ENCODE results near the gene PAK6. TPM values are rescaled to one million over a fixed set of nuclear protein-coding genes. Genes with fewer than 3 reads are reported as not detected.

PAK6 gene
- total RNA-seq, 1 donor from 2014 or later = 0.27 TPM

- no peaks in the 10 kb centered on the region for H3K9me3 Mint-ChIP-seq
- H3K36me3 Mint-ChIP-seq (ENCODE audit: low read depth) = peaks cover 17% of the 10 kb centered on the region
These were observed 47.9 kb downstream of the PAK6 start for GRCh38 chr15:40286794-40287193.

GRCh38 chr15:40287505-40287904 lies 48.6 kb downstream of the PAK6 start:
- no peaks in the 10 kb centered on the region for H3K4me1 Mint-ChIP-seq (ENCODE audit: low read depth)
- H3K9me3 Mint-ChIP-seq = no peaks in the 10 kb centered on the region
- peaks cover 7% of the 10 kb centered on the region for H3K27me3 Mint-ChIP-seq (ENCODE audit: low read depth)
- DNase-seq (ENCODE audit: low spot score) = no peak
- H3K27ac Mint-ChIP-seq = no peak overlapping the region
- intact Hi-C loops (cut with micrococcal nuclease) = no loop called here
- H3K36me3 Mint-ChIP-seq (ENCODE audit: low read depth) = peaks cover 17% of the 10 kb centered on the region
- no peak overlapping the region for H3K4me3 Mint-ChIP-seq (ENCODE audit: low read depth)

More at GRCh38 chr15:40286794-40287193, 47.9 kb downstream of the PAK6 start:
- intact Hi-C loops (cut with micrococcal nuclease) = no loop called here
- no peaks in the 10 kb centered on the region for H3K4me1 Mint-ChIP-seq (ENCODE audit: low read depth)
- no peak overlapping the region for H3K4me3 Mint-ChIP-seq (ENCODE audit: low read depth)
- no peak for DNase-seq (ENCODE audit: low spot score)
- H3K27me3 Mint-ChIP-seq (ENCODE audit: low read depth) = peaks cover 7% of the 10 kb centered on the region
- H3K27ac Mint-ChIP-seq = no peak overlapping the region

GRCh38 chr15:40287968-40288367 lies 49.1 kb downstream of the PAK6 start:
- H3K4me1 Mint-ChIP-seq (ENCODE audit: low read depth) = no peaks in the 10 kb centered on the region
- no peak for DNase-seq (ENCODE audit: low spot score)
- H3K9me3 Mint-ChIP-seq = no peaks in the 10 kb centered on the region
- H3K36me3 Mint-ChIP-seq (ENCODE audit: low read depth) = peaks cover 17% of the 10 kb centered on the region
- H3K4me3 Mint-ChIP-seq (ENCODE audit: low read depth) = no peak overlapping the region
- peaks cover 7% of the 10 kb centered on the region for H3K27me3 Mint-ChIP-seq (ENCODE audit: low read depth)
- H3K27ac Mint-ChIP-seq = no peak overlapping the region
- intact Hi-C loops (cut with micrococcal nuclease) = no loop called here

- Mint-ChIP-seq H3K27ac (no peak overlapping the region), H3K27me3 (ENCODE audit: low read depth) (no peaks in the 10 kb centered on the region), H3K9me3 (no peaks in the 10 kb centered on the region), H3K4me3 (ENCODE audit: low read depth) (no peak overlapping the region), H3K4me1 (ENCODE audit: low read depth) (no peaks in the 10 kb centered on the region), H3K36me3 (ENCODE audit: low read depth) (peaks cover 18% of the 10 kb centered on the region)
- intact Hi-C loops (cut with micrococcal nuclease) = no loop called here
- DNase-seq (ENCODE audit: low spot score) = no peak
These were observed 50.4 kb downstream of the PAK6 start for GRCh38 chr15:40289140-40289775.

- no peak overlapping the region for H3K27ac Mint-ChIP-seq
- no peak overlapping the region for H3K4me3 Mint-ChIP-seq (ENCODE audit: low read depth)
- DNase-seq (ENCODE audit: low spot score) = no peak
- H3K9me3 Mint-ChIP-seq = no peaks in the 10 kb centered on the region
- intact Hi-C loops (cut with micrococcal nuclease) = no loop called here
- peaks cover 27% of the 10 kb centered on the region for H3K36me3 Mint-ChIP-seq (ENCODE audit: low read depth)
- no peaks in the 10 kb centered on the region for H3K27me3 Mint-ChIP-seq (ENCODE audit: low read depth)
- no peaks in the 10 kb centered on the region for H3K4me1 Mint-ChIP-seq (ENCODE audit: low read depth)
These were observed 51.7 kb downstream of the PAK6 start for GRCh38 chr15:40290545-40290917.

GRCh38 chr15:40290918-40291574 lies 52.2 kb downstream of the PAK6 start:
- H3K4me3 Mint-ChIP-seq (ENCODE audit: low read depth) = no peak overlapping the region
- intact Hi-C loops (cut with micrococcal nuclease) = no loop called here
- no peak overlapping the region for H3K27ac Mint-ChIP-seq
- H3K36me3 Mint-ChIP-seq (ENCODE audit: low read depth) = peaks cover 25% of the 10 kb centered on the region
- DNase-seq (ENCODE audit: low spot score) = no peak
- H3K27me3 Mint-ChIP-seq (ENCODE audit: low read depth) = no peaks in the 10 kb centered on the region
- no peaks in the 10 kb centered on the region for H3K4me1 Mint-ChIP-seq (ENCODE audit: low read depth)
- no peaks in the 10 kb centered on the region for H3K9me3 Mint-ChIP-seq

GRCh38 chr15:40292246-40292645 lies 53.4 kb downstream of the PAK6 start:
- Mint-ChIP-seq H3K27me3 (ENCODE audit: low read depth) (no peaks in the 10 kb centered on the region), H3K4me1 (ENCODE audit: low read depth) (no peaks in the 10 kb centered on the region), H3K4me3 (ENCODE audit: low read depth) (no peak overlapping the region)

GRCh38 chr15:40293006-40293405 lies 54.1 kb downstream of the PAK6 start:
- no peak for DNase-seq (ENCODE audit: low spot score)
- Mint-ChIP-seq H3K4me3 (ENCODE audit: low read depth) (no peak overlapping the region), H3K36me3 (ENCODE audit: low read depth) (peaks cover 29% of the 10 kb centered on the region), H3K27ac (no peak overlapping the region), H3K9me3 (no peaks in the 10 kb centered on the region), H3K27me3 (ENCODE audit: low read depth) (no peaks in the 10 kb centered on the region), H3K4me1 (ENCODE audit: low read depth) (no peaks in the 10 kb centered on the region)
- intact Hi-C loops (cut with micrococcal nuclease) = no loop called here

More at GRCh38 chr15:40292246-40292645, 53.4 kb downstream of the PAK6 start:
- Mint-ChIP-seq H3K36me3 (ENCODE audit: low read depth) (peaks cover 25% of the 10 kb centered on the region), H3K27ac (no peak overlapping the region), H3K9me3 (no peaks in the 10 kb centered on the region)
- DNase-seq (ENCODE audit: low spot score) = no peak
- intact Hi-C loops (cut with micrococcal nuclease) = no loop called here

GRCh38 chr15:40293905-40294895 lies 55.3 kb downstream of the PAK6 start:
- no peaks in the 10 kb centered on the region for H3K4me1 Mint-ChIP-seq (ENCODE audit: low read depth)
- H3K9me3 Mint-ChIP-seq = peaks cover under 1% of the 10 kb centered on the region
- DNase-seq (ENCODE audit: low spot score) = no peak
- H3K27me3 Mint-ChIP-seq (ENCODE audit: low read depth) = no peaks in the 10 kb centered on the region
- intact Hi-C loops (cut with micrococcal nuclease) = no loop called here
- no peak overlapping the region for H3K27ac Mint-ChIP-seq
- H3K4me3 Mint-ChIP-seq (ENCODE audit: low read depth) = no peak overlapping the region
- H3K36me3 Mint-ChIP-seq (ENCODE audit: low read depth) = peaks cover 36% of the 10 kb centered on the region

GRCh38 chr15:40295297-40295696 lies 56.4 kb downstream of the PAK6 start:
- DNase-seq (ENCODE audit: low spot score) = no peak
- H3K36me3 Mint-ChIP-seq (ENCODE audit: low read depth) = peaks cover 41% of the 10 kb centered on the region
- H3K27me3 Mint-ChIP-seq (ENCODE audit: low read depth) = no peaks in the 10 kb centered on the region
- H3K9me3 Mint-ChIP-seq = peaks cover 3% of the 10 kb centered on the region
- intact Hi-C loops (cut with micrococcal nuclease) = no loop called here
- H3K4me1 Mint-ChIP-seq (ENCODE audit: low read depth) = no peaks in the 10 kb centered on the region
- no peak overlapping the region for H3K27ac Mint-ChIP-seq
- H3K4me3 Mint-ChIP-seq (ENCODE audit: low read depth) = no peak overlapping the region

GRCh38 chr15:40295877-40296560 lies 57.2 kb downstream of the PAK6 start:
- intact Hi-C loops (cut with micrococcal nuclease) = no loop called here
- H3K36me3 Mint-ChIP-seq (ENCODE audit: low read depth) = peaks cover 45% of the 10 kb centered on the region
- peaks cover 6% of the 10 kb centered on the region for H3K9me3 Mint-ChIP-seq

GRCh38 chr15:40296561-40297230 lies 57.8 kb downstream of the PAK6 start:
- intact Hi-C loops (cut with micrococcal nuclease) = no loop called here

More at GRCh38 chr15:40295877-40296560, 57.2 kb downstream of the PAK6 start:
- no peak for DNase-seq (ENCODE audit: low spot score)
- no peak overlapping the region for H3K4me3 Mint-ChIP-seq (ENCODE audit: low read depth)
- H3K4me1 Mint-ChIP-seq (ENCODE audit: low read depth) = no peaks in the 10 kb centered on the region
- H3K27me3 Mint-ChIP-seq (ENCODE audit: low read depth) = no peaks in the 10 kb centered on the region
- H3K27ac Mint-ChIP-seq = no peak overlapping the region

More at GRCh38 chr15:40296561-40297230, 57.8 kb downstream of the PAK6 start:
- no peak overlapping the region for H3K27ac Mint-ChIP-seq
- no peaks in the 10 kb centered on the region for H3K4me1 Mint-ChIP-seq (ENCODE audit: low read depth)
- H3K36me3 Mint-ChIP-seq (ENCODE audit: low read depth) = peaks cover 50% of the 10 kb centered on the region
- no peaks in the 10 kb centered on the region for H3K27me3 Mint-ChIP-seq (ENCODE audit: low read depth)
- peaks cover 6% of the 10 kb centered on the region for H3K9me3 Mint-ChIP-seq
- no peak for DNase-seq (ENCODE audit: low spot score)
- H3K4me3 Mint-ChIP-seq (ENCODE audit: low read depth) = no peak overlapping the region
